HG03175 (cell line): ENCODE measurements around the gene FIGNL1.
"Not testable (repeated sequence)": the region's sequence is repeated elsewhere in the genome, so short reads cannot be mapped to it uniquely, and the experiment has no call there.

ENCODE experiments used
- ATAC-seq: cut with Tn5 transposase; IDR thresholded peaks from one replicate; pipeline ENCODE4 v1.9.1; 2021; ENCODE audit warnings: mild to moderate bottlenecking, moderate library complexity; ENCODE audit not compliant: unreplicated experiment

Gene FIGNL1

GRCh38 chr7:50471970-50472369 is 21.8 kb upstream of the FIGNL1 start:
- ATAC-seq: no peak

- no peak for ATAC-seq
Measured at GRCh38 chr7:50470250-50471163, 20.4 kb upstream of the FIGNL1 start.

GRCh38 chr7:50469181-50469580 is 19.0 kb upstream of the FIGNL1 start:
- no peak for ATAC-seq

- peak; percentile 88 for ATAC-seq
Measured at GRCh38 chr7:50467817-50468610, 17.9 kb upstream of the FIGNL1 start.

- no peak for ATAC-seq
Measured at GRCh38 chr7:50466815-50467585, 16.9 kb upstream of the FIGNL1 start.

- ATAC-seq: no peak
Measured at GRCh38 chr7:50463035-50463434, 12.9 kb upstream of the FIGNL1 start.

GRCh38 chr7:50462361-50462760 is 12.2 kb upstream of the FIGNL1 start:
- ATAC-seq: no peak

GRCh38 chr7:50461695-50462094 is 11.5 kb upstream of the FIGNL1 start:
- ATAC-seq: no peak

- not testable (repeated sequence) for ATAC-seq
Measured at GRCh38 chr7:50459183-50459582, 9.0 kb upstream of the FIGNL1 start.

- not testable (repeated sequence) for ATAC-seq
Measured at GRCh38 chr7:50458651-50459050, 8.5 kb upstream of the FIGNL1 start.

- ATAC-seq: no peak
Measured at GRCh38 chr7:50456371-50457123, 6.4 kb upstream of the FIGNL1 start.

GRCh38 chr7:50455658-50456057 is 5.5 kb upstream of the FIGNL1 start:
- no peak for ATAC-seq

GRCh38 chr7:50454968-50455367 is 4.8 kb upstream of the FIGNL1 start:
- no peak for ATAC-seq

GRCh38 chr7:50450590-50451032 is 461 bp upstream of the FIGNL1 start:
- ATAC-seq: peak; percentile 25

- no peak for ATAC-seq
Measured at GRCh38 chr7:50449501-50449880, 659 bp downstream of the FIGNL1 start.

GRCh38 chr7:50448823-50449222 is 1.3 kb downstream of the FIGNL1 start:
- peak; percentile 30 for ATAC-seq

GRCh38 chr7:50446542-50446960 is 3.6 kb downstream of the FIGNL1 start:
- no peak for ATAC-seq

- no peak for ATAC-seq
Measured at GRCh38 chr7:50436133-50436806, 13.9 kb downstream of the FIGNL1 start.

GRCh38 chr7:50431722-50432305 is 18.3 kb downstream of the FIGNL1 start:
- no peak for ATAC-seq
